ENCODE measurements around the gene SSNA1.

Gene SSNA1

GRCh38 chr9:137178201-137178938, 10.1 kb upstream of the SSNA1 start:
- Histone ChIP-seq H3K36me3 (ENCODE audit: control insufficient read depth, insufficient read depth, low read length) (peaks cover 20% of the 10 kb centered on the region), H3K27ac (ENCODE audit: low read length) (no peak overlapping the region)

GRCh38 chr9:137178939-137179630, 9.4 kb upstream of the SSNA1 start:
- no peaks in the 10 kb centered on the region for H3K27me3 ChIP-seq (ENCODE audit: control insufficient read depth, insufficient read depth, low read length)
- H3K4me1 ChIP-seq (ENCODE audit: control insufficient read depth, insufficient read depth, low read length), result peaks cover 2% of the 10 kb centered on the region; the same call in 1 of the 2 replicates
- H3K36me3 ChIP-seq (ENCODE audit: control insufficient read depth, insufficient read depth, low read length), result peaks cover 26% of the 10 kb centered on the region
- DNase-seq (ENCODE audit: low read depth, low spot score), result no peak
- H3K27ac ChIP-seq (ENCODE audit: low read length), result no peak overlapping the region
- H3K9me3 ChIP-seq (ENCODE audit: control insufficient read depth, insufficient read depth, low read length), result no peaks in the 10 kb centered on the region
- no peak overlapping the region for H3K4me3 ChIP-seq (ENCODE audit: low read length)
- no CpG with 5 or more reads among the region's 19 CpGs for WGBS (ENCODE audit: insufficient coverage, insufficient read length)

More at GRCh38 chr9:137178201-137178938, 10.1 kb upstream of the SSNA1 start:
- H3K4me1 ChIP-seq (ENCODE audit: control insufficient read depth, insufficient read depth, low read length), result peaks cover 2% of the 10 kb centered on the region; the same call in 1 of the 2 replicates
- H3K9me3 ChIP-seq (ENCODE audit: control insufficient read depth, insufficient read depth, low read length), result no peaks in the 10 kb centered on the region
- no peak for DNase-seq (ENCODE audit: low read depth, low spot score)
- no peak overlapping the region for H3K4me3 ChIP-seq (ENCODE audit: low read length)
- H3K27me3 ChIP-seq (ENCODE audit: control insufficient read depth, insufficient read depth, low read length), result no peaks in the 10 kb centered on the region
- WGBS (ENCODE audit: insufficient coverage, insufficient read length), result no CpG with 5 or more reads among the region's 23 CpGs

- H3K27ac ChIP-seq (ENCODE audit: low read length), result no peak overlapping the region
- H3K4me1 ChIP-seq (ENCODE audit: control insufficient read depth, insufficient read depth, low read length), result peaks cover 2% of the 10 kb centered on the region; the same call in 1 of the 2 replicates
- no peak overlapping the region for H3K4me3 ChIP-seq (ENCODE audit: low read length)
- no CpG with 5 or more reads among the region's 17 CpGs for WGBS (ENCODE audit: insufficient coverage, insufficient read length)
- H3K36me3 ChIP-seq (ENCODE audit: control insufficient read depth, insufficient read depth, low read length), result peaks cover 27% of the 10 kb centered on the region
- H3K27me3 ChIP-seq (ENCODE audit: control insufficient read depth, insufficient read depth, low read length), result no peaks in the 10 kb centered on the region
- H3K9me3 ChIP-seq (ENCODE audit: control insufficient read depth, insufficient read depth, low read length), result no peaks in the 10 kb centered on the region
- no peak for DNase-seq (ENCODE audit: low read depth, low spot score)
Measured at GRCh38 chr9:137179761-137180160, 8.7 kb upstream of the SSNA1 start.

DNA sequence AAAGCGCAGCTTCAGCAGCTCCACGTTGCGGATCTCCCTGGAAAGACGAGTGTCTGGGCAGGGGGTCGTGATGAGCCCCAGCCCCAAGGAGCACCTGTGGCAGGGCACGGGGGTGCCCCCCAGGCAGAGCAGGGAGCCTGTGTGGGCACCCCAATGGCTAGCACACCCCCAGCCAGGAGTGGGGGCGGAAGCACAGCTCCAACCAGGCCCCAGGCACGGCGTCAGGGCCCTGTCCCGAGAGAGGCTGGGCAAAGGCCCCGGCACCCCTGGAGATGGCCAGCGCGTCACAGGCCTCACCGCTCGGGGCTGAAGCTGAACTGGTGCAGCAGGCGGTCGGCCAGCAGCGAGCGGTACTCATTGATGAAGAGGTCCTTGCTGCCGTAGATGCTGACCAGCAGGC, 8.0 kb upstream of the SSNA1 start:
- whole genome bisulfite sequencing (ENCODE audit: insufficient coverage, insufficient read length), result no CpG with 5 or more reads among the region's 20 CpGs
- peaks cover 31% of the 10 kb centered on the region for H3K36me3 ChIP-seq (ENCODE audit: control insufficient read depth, insufficient read depth, low read length)

GRCh38 chr9:137181680-137182079, 6.8 kb upstream of the SSNA1 start:
- no CpG with 5 or more reads among the region's 22 CpGs for WGBS (ENCODE audit: insufficient coverage, insufficient read length)
- no peak overlapping the region for H3K27ac ChIP-seq (ENCODE audit: low read length)
- no peak for DNase-seq (ENCODE audit: low read depth, low spot score)
- H3K27me3 ChIP-seq (ENCODE audit: control insufficient read depth, insufficient read depth, low read length), result no peaks in the 10 kb centered on the region
- H3K4me3 ChIP-seq (ENCODE audit: low read length), result no peak overlapping the region
- H3K36me3 ChIP-seq (ENCODE audit: control insufficient read depth, insufficient read depth, low read length), result peaks cover 31% of the 10 kb centered on the region
- no peaks in the 10 kb centered on the region for H3K9me3 ChIP-seq (ENCODE audit: control insufficient read depth, insufficient read depth, low read length)
- no peaks in the 10 kb centered on the region for H3K4me1 ChIP-seq (ENCODE audit: control insufficient read depth, insufficient read depth, low read length)

More for the DNA sequence above, 8.0 kb upstream of the SSNA1 start:
- Histone ChIP-seq H3K27me3 (ENCODE audit: control insufficient read depth, insufficient read depth, low read length) (no peaks in the 10 kb centered on the region), H3K4me3 (ENCODE audit: low read length) (no peak overlapping the region), H3K4me1 (ENCODE audit: control insufficient read depth, insufficient read depth, low read length) (no peaks in the 10 kb centered on the region), H3K9me3 (ENCODE audit: control insufficient read depth, insufficient read depth, low read length) (no peaks in the 10 kb centered on the region), H3K27ac (ENCODE audit: low read length) (no peak overlapping the region)
- no peak for DNase-seq (ENCODE audit: low read depth, low spot score)

DNA sequence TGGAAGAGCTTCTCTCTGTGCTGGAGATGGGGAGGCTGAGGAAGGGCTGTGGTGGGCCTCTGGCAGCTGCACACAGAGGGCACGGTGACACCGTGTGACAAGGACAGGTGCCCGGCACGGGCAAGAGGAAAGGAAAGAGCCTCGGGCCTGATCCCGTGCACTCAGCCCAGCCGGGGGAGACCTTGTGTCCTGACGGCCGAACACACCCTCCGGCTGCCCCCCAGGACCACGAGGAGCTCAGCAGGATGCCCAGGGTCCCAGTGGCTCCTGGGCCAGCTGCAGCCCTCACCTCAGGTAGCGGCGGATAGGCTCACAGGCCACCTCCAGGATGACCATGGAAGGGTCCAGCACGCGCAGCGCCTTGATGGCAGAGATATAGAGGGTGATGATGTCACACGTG, 5.6 kb upstream of the SSNA1 start:
- Histone ChIP-seq H3K27me3 (ENCODE audit: control insufficient read depth, insufficient read depth, low read length) (no peaks in the 10 kb centered on the region), H3K27ac (ENCODE audit: low read length) (no peak overlapping the region), H3K4me3 (ENCODE audit: low read length) (no peak overlapping the region), H3K4me1 (ENCODE audit: control insufficient read depth, insufficient read depth, low read length) (no peaks in the 10 kb centered on the region; the same call in 1 of the 2 replicates), H3K9me3 (ENCODE audit: control insufficient read depth, insufficient read depth, low read length) (no peaks in the 10 kb centered on the region), H3K36me3 (ENCODE audit: control insufficient read depth, insufficient read depth, low read length) (peaks cover 31% of the 10 kb centered on the region)
- DNase-seq (ENCODE audit: low read depth, low spot score), result no peak
- WGBS (ENCODE audit: insufficient coverage, insufficient read length), result no CpG with 5 or more reads among the region's 17 CpGs

GRCh38 chr9:137183980-137184595, 4.4 kb upstream of the SSNA1 start:
- Histone ChIP-seq H3K36me3 (ENCODE audit: control insufficient read depth, insufficient read depth, low read length) (peaks cover 31% of the 10 kb centered on the region), H3K9me3 (ENCODE audit: control insufficient read depth, insufficient read depth, low read length) (no peaks in the 10 kb centered on the region), H3K27me3 (ENCODE audit: control insufficient read depth, insufficient read depth, low read length) (no peaks in the 10 kb centered on the region), H3K4me1 (ENCODE audit: control insufficient read depth, insufficient read depth, low read length) (no peaks in the 10 kb centered on the region; the same call in 1 of the 2 replicates), H3K27ac (ENCODE audit: low read length) (no peak overlapping the region), H3K4me3 (ENCODE audit: low read length) (no peak overlapping the region)
- DNase-seq (ENCODE audit: low read depth, low spot score), result no peak
- WGBS (ENCODE audit: insufficient coverage, insufficient read length), result no CpG with 5 or more reads among the region's 27 CpGs

DNA sequence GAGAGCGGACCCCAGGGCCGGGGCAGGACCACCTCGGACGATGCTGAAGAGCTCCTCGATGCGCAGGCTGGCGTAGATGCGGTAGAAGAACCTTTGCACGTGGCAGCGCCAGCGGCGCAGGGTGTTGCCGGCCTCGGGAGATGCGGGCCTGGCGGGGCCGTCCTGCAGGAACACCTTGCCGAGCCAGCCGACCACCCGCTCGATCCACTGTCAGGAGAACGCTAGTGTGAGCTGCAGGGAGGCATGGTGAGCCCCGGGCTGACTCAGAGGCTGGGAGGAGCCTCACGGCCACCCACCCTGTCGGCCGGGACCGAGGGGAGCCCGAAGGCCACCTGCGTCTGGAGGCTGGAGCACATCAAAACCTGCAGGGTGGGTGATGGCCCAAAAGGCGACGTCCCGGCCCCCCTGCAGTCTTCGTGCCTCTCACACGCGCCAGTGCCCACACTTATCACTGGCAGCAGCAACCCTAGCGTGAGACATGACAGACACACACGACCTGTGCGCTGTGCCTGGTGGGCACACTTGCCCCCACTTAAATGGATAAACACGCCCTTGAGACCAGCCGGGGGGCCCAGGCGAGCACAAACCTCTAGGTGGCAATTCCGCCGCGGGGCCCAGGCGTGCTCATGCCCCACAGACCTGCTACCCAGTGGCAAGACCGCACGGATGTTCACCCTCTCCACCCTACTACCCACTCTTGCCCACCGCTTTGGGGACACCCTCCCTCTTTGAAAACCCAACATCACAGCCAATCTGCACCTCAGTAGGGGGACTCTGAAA, 3.4 kb upstream of the SSNA1 start:
- Histone ChIP-seq H3K4me1 (ENCODE audit: control insufficient read depth, insufficient read depth, low read length) (peaks cover 6% of the 10 kb centered on the region; the same call in 1 of the 2 replicates), H3K27me3 (ENCODE audit: control insufficient read depth, insufficient read depth, low read length) (no peaks in the 10 kb centered on the region), H3K36me3 (ENCODE audit: control insufficient read depth, insufficient read depth, low read length) (peaks cover 31% of the 10 kb centered on the region), H3K9me3 (ENCODE audit: control insufficient read depth, insufficient read depth, low read length) (no peaks in the 10 kb centered on the region), H3K4me3 (ENCODE audit: low read length) (no peak overlapping the region), H3K27ac (ENCODE audit: low read length) (no peak overlapping the region)
- DNase-seq (ENCODE audit: low read depth, low spot score), result no peak
- no CpG with 5 or more reads among the region's 48 CpGs for WGBS (ENCODE audit: insufficient coverage, insufficient read length)

DNA sequence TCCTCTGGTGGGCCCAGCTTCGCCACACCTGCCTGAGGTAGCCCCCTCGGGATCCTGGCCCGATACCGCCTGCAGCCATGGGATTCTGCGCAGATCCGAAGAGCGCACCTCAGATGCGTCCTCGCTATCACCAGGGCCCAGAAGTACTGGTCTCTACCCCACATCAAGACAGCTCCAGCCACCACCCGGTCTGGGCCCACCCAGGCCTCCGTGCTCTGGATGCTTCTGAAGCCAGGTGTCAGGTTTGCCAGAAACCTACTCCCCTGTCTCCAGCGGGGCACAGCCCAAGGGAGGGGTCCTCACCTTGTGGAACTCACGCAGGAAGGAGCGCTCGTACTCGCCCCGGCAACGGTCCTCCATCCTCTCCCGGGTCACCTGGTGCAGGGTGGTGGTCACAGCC, 2.6 kb upstream of the SSNA1 start:
- Histone ChIP-seq H3K9me3 (ENCODE audit: control insufficient read depth, insufficient read depth, low read length) (no peaks in the 10 kb centered on the region), H3K4me1 (ENCODE audit: control insufficient read depth, insufficient read depth, low read length) (peaks cover 6% of the 10 kb centered on the region; the same call in 1 of the 2 replicates), H3K4me3 (ENCODE audit: low read length) (no peak overlapping the region), H3K27me3 (ENCODE audit: control insufficient read depth, insufficient read depth, low read length) (no peaks in the 10 kb centered on the region), H3K36me3 (ENCODE audit: control insufficient read depth, insufficient read depth, low read length) (peaks cover 26% of the 10 kb centered on the region), H3K27ac (ENCODE audit: low read length) (no peak overlapping the region)
- no peak for DNase-seq (ENCODE audit: low read depth, low spot score)
- no CpG with 5 or more reads among the region's 19 CpGs for WGBS (ENCODE audit: insufficient coverage, insufficient read length)

DNA sequence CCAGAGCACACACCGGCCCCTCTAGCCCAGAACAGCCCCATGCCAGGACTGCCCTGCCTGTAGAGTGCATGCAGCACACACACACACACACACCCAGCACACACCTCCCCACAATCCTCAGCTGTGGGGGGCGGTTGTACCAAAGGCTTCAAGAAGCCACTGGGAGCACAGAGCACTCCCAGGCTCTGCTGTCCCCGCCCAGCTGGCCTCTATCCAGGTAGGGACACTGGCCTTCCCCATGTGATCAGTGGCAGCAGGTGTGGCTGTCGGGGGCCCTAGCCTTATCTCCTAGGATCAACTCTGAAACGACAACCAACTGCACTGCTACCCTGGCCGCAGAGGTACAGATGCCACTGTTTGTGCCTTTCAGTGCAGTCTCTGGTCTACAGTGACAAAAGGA, 2.1 kb upstream of the SSNA1 start:
- peaks cover 6% of the 10 kb centered on the region; the same call in 1 of the 2 replicates for H3K4me1 ChIP-seq (ENCODE audit: control insufficient read depth, insufficient read depth, low read length)
- no peaks in the 10 kb centered on the region for H3K9me3 ChIP-seq (ENCODE audit: control insufficient read depth, insufficient read depth, low read length)
- no peak overlapping the region for H3K4me3 ChIP-seq (ENCODE audit: low read length)
- peaks cover 23% of the 10 kb centered on the region for H3K36me3 ChIP-seq (ENCODE audit: control insufficient read depth, insufficient read depth, low read length)
- no peak for DNase-seq (ENCODE audit: low read depth, low spot score)
- H3K27me3 ChIP-seq (ENCODE audit: control insufficient read depth, insufficient read depth, low read length), result no peaks in the 10 kb centered on the region
- WGBS (ENCODE audit: insufficient coverage, insufficient read length), result no CpG with 5 or more reads among the region's 6 CpGs
- no peak overlapping the region for H3K27ac ChIP-seq (ENCODE audit: low read length)

Measured in iPS DF 6.9 (cell line).